A549 (cell line): ENCODE results near the gene SOD3. TPM values are rescaled to one million over a fixed set of nuclear protein-coding genes. Genes with fewer than 3 reads are reported as not detected.

Source experiments
- ATAC-seq, 2 experiments: fragments of 200-7000 bp in 1 of 2; fragments of >200 bp in 1 of 2; cut with Nextera tagmentation in 1 of 2; cut with Tn5 transposase in 1 of 2; 3 replicates each; pipeline versions ENCODE4 v1.8.0 to v1.9.1; 2018 to 2020; ENCODE audit warnings: mild to moderate bottlenecking in 1 of 2, moderate library complexity in 1 of 2
- CTCF ChIA-PET: fragments of 300-600 bp; sonication (Branson Sonifier 250); formaldehyde crosslinking; extraction: SDS; loops from one replicate; lab custom pipeline; 2021; ENCODE audit warnings: antibody characterized with exemption, inconsistent platforms; lab: Yijun Ruan, JAX
- POLR2A ChIA-PET: fragments of 350-600 bp; formaldehyde crosslinking; extraction: SDS; loops from one replicate; lab custom pipeline; 2021; ENCODE audit warnings: antibody characterized with exemption, inconsistent platforms; lab: Yijun Ruan, JAX
- DNase-seq, 2 experiments: peaks; one replicate each; pipeline versions ENCODE4 v3.0.0 to v3.0.0-alpha.2; 2011 to 2016; ENCODE audit warnings: low read depth in 1 of 2, low spot score in 1 of 2
- FAIRE-seq: peaks from 2 replicates; lab custom pipeline; 2011; peaks lifted over from hg19 to GRCh38; lab: Jason Lieb, UNC
- H3K27ac ChIP-seq, 2 experiments: fragments of >200 bp; sonication (Bioruptor Twin); formaldehyde crosslinking; 3 replicates each; pipeline ENCODE4 v1.5.1; 2016 to 2017
- H3K4me1 ChIP-seq: fragments of >200 bp; sonication (Bioruptor Twin); formaldehyde crosslinking; 3 replicates; pipeline ENCODE4 v1.6.1; 2016
- H3K4me2 ChIP-seq: fragments of >200 bp; sonication (Bioruptor Twin); formaldehyde crosslinking; 3 replicates; pipeline ENCODE4 v1.6.1; 2016
- H3K4me3 ChIP-seq: fragments of >200 bp; sonication (Bioruptor Twin); formaldehyde crosslinking; 3 replicates; pipeline ENCODE4 v1.5.1; 2016
- H3K9me3 ChIP-seq: fragments of >200 bp; sonication (Bioruptor Twin); formaldehyde crosslinking; 3 replicates; pipeline ENCODE4 v1.6.1; 2016
- BCL3 ChIP-seq: fragments of >200 bp; sonication (Bioruptor Twin); formaldehyde crosslinking; IDR thresholded peaks from 3 replicates; pipeline ENCODE4 v1.6.1; 2016
- ESRRA ChIP-seq: fragments of 150-350 bp; IDR thresholded peaks from 2 replicates; pipeline ENCODE4 v1.6.1; 2014; ENCODE audit warnings: mild to moderate bottlenecking, low read length, borderline replicate concordance
- FOXS1 ChIP-seq: fragments of 250-450 bp; sonication (Bioruptor Pico); IDR thresholded peaks from 2 replicates; pipeline ENCODE4 v1.5.0; 2020; ENCODE audit warnings: mild to moderate bottlenecking, moderate library complexity
- GATA3 ChIP-seq: IDR thresholded peaks from 2 replicates; pipeline ENCODE4 v1.6.1; 2012; ENCODE audit warnings: borderline replicate concordance
- HDAC2 ChIP-seq: fragments of 200-600 bp; sonication (generic); IDR thresholded peaks from 2 replicates; pipeline ENCODE4 v1.6.1; 2016
- HEYL ChIP-seq: fragments of 250-450 bp; sonication (Bioruptor Pico); IDR thresholded peaks from 2 replicates; pipeline ENCODE4 v1.8.0; 2021; ENCODE audit warnings: mild to moderate bottlenecking, moderate library complexity
- HMGXB4 ChIP-seq: fragments of 250-450 bp; sonication (Bioruptor Pico); IDR thresholded peaks from 2 replicates; pipeline ENCODE4 v1.5.0; 2021; ENCODE audit warnings: mild to moderate bottlenecking, moderate library complexity, borderline replicate concordance
- HOXB13 ChIP-seq: fragments of 250-450 bp; sonication (Bioruptor Pico); IDR thresholded peaks from 2 replicates; pipeline ENCODE4 v1.5.0; 2020; ENCODE audit warnings: low read depth, mild to moderate bottlenecking, moderate library complexity
- JUN ChIP-seq, 2 experiments: fragments of >200 bp; sonication (Bioruptor Twin); formaldehyde crosslinking; IDR thresholded peaks; 2 replicates in 1 of 2; 3 replicates in 1 of 2; pipeline ENCODE4 v1.6.1; 2016 to 2017
- JUNB ChIP-seq: fragments of >200 bp; sonication (Bioruptor Twin); formaldehyde crosslinking; IDR thresholded peaks from 2 replicates; pipeline ENCODE4 v1.6.1; 2016
- KDM1A ChIP-seq: fragments of 200-600 bp; sonication (generic); IDR thresholded peaks from 2 replicates; pipeline ENCODE4 v1.6.1; 2016; ENCODE audit warnings: low read depth, mild to moderate bottlenecking
- KDM5A ChIP-seq: fragments of 200-600 bp; sonication (generic); IDR thresholded peaks from 2 replicates; pipeline ENCODE4 v1.6.1; 2016; ENCODE audit warnings: antibody characterized with exemption, mild to moderate bottlenecking
- MAFK ChIP-seq: fragments of 450-650 bp; IDR thresholded peaks from 2 replicates; pipeline ENCODE4 v1.6.1; 2014; ENCODE audit not compliant: partially characterized antibody
- MAZ ChIP-seq: fragments of 150-350 bp; IDR thresholded peaks from 2 replicates; pipeline ENCODE4 v1.6.1; 2014; ENCODE audit warnings: antibody characterized with exemption, low read depth, low read length, borderline replicate concordance
- NPAS2 ChIP-seq: fragments of 250-450 bp; sonication (Bioruptor Pico); IDR thresholded peaks from 2 replicates; pipeline ENCODE4 v1.8.0; 2022; ENCODE audit warnings: mild to moderate bottlenecking, moderate library complexity, borderline replicate concordance
- PBX3 ChIP-seq: IDR thresholded peaks from 2 replicates; pipeline ENCODE4 v1.6.1; 2012
- SREBF2 ChIP-seq: fragments of 450-650 bp; IDR thresholded peaks from 2 replicates; pipeline ENCODE4 v1.6.1; 2014; ENCODE audit warnings: mild to moderate bottlenecking, moderate library complexity
- WGBS: methylation state at CpG from one replicate; pipeline ENCODE4 v1.1.6; 2017; ENCODE audit errors: missing lambda C conversion rate; 5-methylcytosine and 5-hydroxymethylcytosine counted together
- polyA plus RNA-seq, 4 experiments: library from polyadenylated mRNA; depleted of rRNA in 3 of 4; stranded (reverse); fragments of >200 nt; fragmentation: RNase III in 1 of 4; extraction: RNeasy Plus Mini Kit Qiagen cat#74134 plus additional on column Dnase treatment in 1 of 4; gene quantifications; 2 replicates in 3 of 4; 3 replicates in 1 of 4; pipeline ENCODE4 v1.2.3, GENCODE V29; 2011 to 2017

Gene SOD3
- polyA plus RNA-seq, 2 of the 4 experiments (the other 2 are of a cell fraction) = not detected

- FAIRE-seq = no peak
- 0 out of 3 replicates have a peak, but pooled peaks cover 3% of the 10 kb centered on the region for H3K4me1 ChIP-seq
Measured at GRCh38 chr4:24772952-24773351, 22.4 kb upstream of the SOD3 start.

GRCh38 chr4:24774452-24774851 is 20.9 kb upstream of the SOD3 start:
- POLR2A ChIA-PET = no interaction called here
- H3K4me1 ChIP-seq = 0 out of 3 replicates have a peak, but pooled peaks cover 3% of the 10 kb centered on the region
- TF ChIP-seq MAZ = no peak
- H3K27ac ChIP-seq = no peak overlapping the region
- H3K9me3 ChIP-seq = no peaks in the 10 kb centered on the region
- CTCF ChIA-PET = no interaction called here
- no peak for DNase-seq
- H3K4me3 ChIP-seq = no peak overlapping the region
- 7% methylated on average over 2 of the region's 2 CpGs for WGBS
- H3K4me2 ChIP-seq = no peak overlapping the region
- FAIRE-seq = no peak
- no peak for ATAC-seq

More at GRCh38 chr4:24772952-24773351, 22.4 kb upstream of the SOD3 start:
- 85% methylated on average over 6 of the region's 6 CpGs for WGBS
- POLR2A ChIA-PET = no interaction called here
- no peaks in the 10 kb centered on the region for H3K9me3 ChIP-seq
- TF ChIP-seq ESRRA (no peak), JUNB (no peak), SREBF2 (no peak), NPAS2 (CRISPR knock-in tag) (no peak), HEYL (no peak), KDM1A (no peak), MAFK (no peak), KDM5A (no peak), GATA3 (no peak)
- TF ChIP-seq, all 56 proteins: peak for 0
- CTCF ChIA-PET = no interaction called here
- H3K4me3 ChIP-seq = no peak overlapping the region
- H3K27ac ChIP-seq = no peak overlapping the region
- DNase-seq (no peak), ATAC-seq (no peak)
- no peak overlapping the region for H3K4me2 ChIP-seq

GRCh38 chr4:24775032-24775605 is 20.3 kb upstream of the SOD3 start:
- 48% methylated on average over 2 of the region's 2 CpGs for WGBS
- H3K4me3 ChIP-seq = no peak overlapping the region

More at GRCh38 chr4:24775032-24775605, 20.3 kb upstream of the SOD3 start:
- ChIA-PET POLR2A (no interaction called here), CTCF (no interaction called here)
- DNase-seq (no peak), FAIRE-seq (no peak), ATAC-seq (no peak)
- Histone ChIP-seq H3K4me1 (0 out of 3 replicates have a peak, but pooled peaks cover 3% of the 10 kb centered on the region), H3K27ac (no peak overlapping the region), H3K9me3 (no peaks in the 10 kb centered on the region), H3K4me2 (no peak overlapping the region)
- TF ChIP-seq HOXB13 (CRISPR knock-in tag) = no peak
- no peak for TF ChIP-seq FOXS1
- no peak for TF ChIP-seq HMGXB4 (CRISPR knock-in tag)
- TF ChIP-seq BCL3 = no peak
- TF ChIP-seq NPAS2 (CRISPR knock-in tag) = no peak
- no peak for TF ChIP-seq PBX3
- no peak for TF ChIP-seq HDAC2
- TF ChIP-seq JUN (IDR thresholded peaks at IDR 0.05) = no peak
- TF ChIP-seq HEYL = no peak
